RWPE1 (cell line): Measurements from ENCODE around the gene SUCO.
A peak's percentile ranks its signal among the peaks of the same experiment; 100 is the strongest.

Source experiments
- CTCF ChIA-PET: fragments of 350-600 bp; sonication (Branson Sonifier 250); formaldehyde crosslinking; extraction: SDS; loops from one replicate; lab custom pipeline; 2021; lab: Yijun Ruan, JAX
- POLR2A ChIA-PET: fragments of 400-600 bp; formaldehyde crosslinking; extraction: SDS; loops from one replicate; lab custom pipeline; 2020; ENCODE audit warnings: antibody characterized with exemption; ENCODE audit not compliant: low non-redundant PET; lab: Yijun Ruan, JAX
- DNase-seq: peaks from one replicate; pipeline ENCODE4 v3.0.0; 2012; ENCODE audit warnings: low spot score
- H3K27ac ChIP-seq: fragments of 450-650 bp; 2 replicates; pipeline ENCODE4 v1.5.1; 2017
- CTCF ChIP-seq: fragments of 450-650 bp; conservative IDR thresholded peaks from 2 replicates; pipeline ENCODE4 v1.5.1; 2017; ENCODE audit warnings: low read depth, mild to moderate bottlenecking

The SUCO gene, protein sequence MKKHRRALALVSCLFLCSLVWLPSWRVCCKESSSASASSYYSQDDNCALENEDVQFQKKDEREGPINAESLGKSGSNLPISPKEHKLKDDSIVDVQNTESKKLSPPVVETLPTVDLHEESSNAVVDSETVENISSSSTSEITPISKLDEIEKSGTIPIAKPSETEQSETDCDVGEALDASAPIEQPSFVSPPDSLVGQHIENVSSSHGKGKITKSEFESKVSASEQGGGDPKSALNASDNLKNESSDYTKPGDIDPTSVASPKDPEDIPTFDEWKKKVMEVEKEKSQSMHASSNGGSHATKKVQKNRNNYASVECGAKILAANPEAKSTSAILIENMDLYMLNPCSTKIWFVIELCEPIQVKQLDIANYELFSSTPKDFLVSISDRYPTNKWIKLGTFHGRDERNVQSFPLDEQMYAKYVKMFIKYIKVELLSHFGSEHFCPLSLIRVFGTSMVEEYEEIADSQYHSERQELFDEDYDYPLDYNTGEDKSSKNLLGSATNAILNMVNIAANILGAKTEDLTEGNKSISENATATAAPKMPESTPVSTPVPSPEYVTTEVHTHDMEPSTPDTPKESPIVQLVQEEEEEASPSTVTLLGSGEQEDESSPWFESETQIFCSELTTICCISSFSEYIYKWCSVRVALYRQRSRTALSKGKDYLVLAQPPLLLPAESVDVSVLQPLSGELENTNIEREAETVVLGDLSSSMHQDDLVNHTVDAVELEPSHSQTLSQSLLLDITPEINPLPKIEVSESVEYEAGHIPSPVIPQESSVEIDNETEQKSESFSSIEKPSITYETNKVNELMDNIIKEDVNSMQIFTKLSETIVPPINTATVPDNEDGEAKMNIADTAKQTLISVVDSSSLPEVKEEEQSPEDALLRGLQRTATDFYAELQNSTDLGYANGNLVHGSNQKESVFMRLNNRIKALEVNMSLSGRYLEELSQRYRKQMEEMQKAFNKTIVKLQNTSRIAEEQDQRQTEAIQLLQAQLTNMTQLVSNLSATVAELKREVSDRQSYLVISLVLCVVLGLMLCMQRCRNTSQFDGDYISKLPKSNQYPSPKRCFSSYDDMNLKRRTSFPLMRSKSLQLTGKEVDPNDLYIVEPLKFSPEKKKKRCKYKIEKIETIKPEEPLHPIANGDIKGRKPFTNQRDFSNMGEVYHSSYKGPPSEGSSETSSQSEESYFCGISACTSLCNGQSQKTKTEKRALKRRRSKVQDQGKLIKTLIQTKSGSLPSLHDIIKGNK (N-terminal part only)

DNA sequence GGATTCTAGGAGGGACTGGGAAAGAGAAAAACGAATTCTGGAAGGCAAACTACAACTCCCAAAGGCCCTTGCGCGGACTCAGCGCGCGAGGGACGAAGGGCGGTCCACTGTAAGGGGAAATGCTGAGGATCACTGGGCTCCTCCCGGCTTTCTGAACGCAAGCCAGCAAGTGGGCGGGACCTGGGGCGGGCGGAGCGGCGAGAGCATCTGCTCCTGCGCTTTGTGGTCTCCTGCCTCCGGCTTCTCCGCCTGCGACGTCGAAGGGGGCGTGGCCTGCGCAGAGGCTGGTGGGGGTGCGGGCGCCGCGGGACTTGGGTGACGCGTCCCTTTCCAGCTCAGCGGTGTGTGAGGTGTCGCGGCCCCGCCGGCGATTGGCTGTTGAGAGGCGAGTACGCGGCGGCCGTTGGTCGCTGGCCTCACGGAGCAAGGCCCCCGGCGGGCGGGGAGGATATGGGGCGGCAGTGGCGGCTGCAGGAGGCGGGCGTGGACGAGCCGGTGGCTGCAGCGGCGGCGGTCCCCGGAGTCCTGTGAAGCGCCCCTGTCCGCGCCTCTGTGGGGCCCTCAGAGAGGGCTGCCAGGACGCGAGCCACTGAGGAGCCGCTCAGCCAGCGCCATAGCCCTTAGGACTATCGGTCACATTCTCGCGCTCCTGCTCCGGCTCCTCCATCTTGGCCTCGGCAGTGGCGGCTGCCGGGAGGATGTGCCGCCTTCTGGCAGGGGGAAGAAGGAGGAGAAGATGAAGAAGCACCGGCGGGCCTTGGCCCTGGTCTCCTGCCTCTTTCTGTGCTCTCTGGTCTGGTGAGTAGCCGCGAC is at the start of gene SUCO:
TSS of gene SUCO (plus strand) at position 451 of the 813 bp plus-strand sequence. CDS start at position 737, 286 bp downstream.
- ChIA-PET POLR2A (interaction anchor here (0.5 to 1.1 kb wide), 3 partner anchors 79 to 1335 kb away, joined by 3 to 4 read pairs (median 4); partner anchors contain the start of genes GAS5 and ZBTB37), CTCF (no interaction called here)
- peak; percentile 99 for DNase-seq
- TF ChIP-seq CTCF: no peak
- H3K27ac ChIP-seq: peak within 1 kb of the TSS; percentile 94

DNA sequence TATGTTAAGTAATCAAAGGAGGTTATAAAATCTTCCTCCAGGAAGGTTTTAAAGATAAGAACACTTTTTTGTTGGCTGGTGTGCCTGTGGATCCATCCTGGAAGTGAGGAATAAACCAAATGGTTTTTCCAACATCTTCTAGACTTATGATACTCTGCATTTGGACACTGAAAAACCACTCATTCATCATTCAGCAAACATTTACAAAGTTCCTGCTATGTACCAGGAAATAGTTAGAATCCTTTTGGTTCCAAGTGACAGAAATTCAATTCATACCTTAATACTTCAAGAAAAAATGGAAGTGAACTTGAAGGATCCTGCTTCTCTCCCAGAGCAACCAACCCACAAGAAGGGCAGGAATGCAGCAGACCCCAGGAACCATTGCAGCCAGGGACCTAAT is 49.5 kb upstream of the SUCO start:
- CTCF ChIA-PET: no interaction called here
- no peak for TF ChIP-seq CTCF
- no peak for DNase-seq
- POLR2A ChIA-PET: no interaction called here
- H3K27ac ChIP-seq: no peak overlapping the region

DNA sequence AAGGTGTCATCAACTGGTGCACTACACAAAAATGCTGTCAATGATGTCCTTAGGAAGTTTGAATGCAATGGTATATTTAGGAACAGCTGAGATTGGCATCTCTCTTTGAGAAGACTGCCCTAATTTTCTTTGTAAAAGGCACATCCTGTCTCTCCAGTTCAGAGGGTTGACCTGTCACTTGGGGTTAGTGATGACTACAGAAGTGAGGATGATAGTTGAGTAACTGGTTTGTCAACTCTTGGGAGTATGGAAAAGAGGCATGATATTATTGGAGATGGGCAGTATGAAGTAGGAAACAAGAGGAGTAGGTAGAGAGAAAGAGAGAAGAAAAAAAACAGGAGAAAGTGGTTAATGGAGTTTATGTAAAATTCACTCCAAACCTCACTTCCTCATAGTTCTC is 48.7 kb upstream of the SUCO start:
- H3K27ac ChIP-seq: no peak overlapping the region
- TF ChIP-seq CTCF: no peak
- peak; percentile 46 for DNase-seq
- ChIA-PET POLR2A (no interaction called here), CTCF (no interaction called here)

GRCh38 chr1:172485626-172486025 is 47.3 kb upstream of the SUCO start:
- POLR2A ChIA-PET: no interaction called here
- no peak for TF ChIP-seq CTCF
- H3K27ac ChIP-seq: no peak overlapping the region
- no peak for DNase-seq
- CTCF ChIA-PET: interaction anchor here (0.7 kb wide), 1 partner anchor 233 kb away, joined by 4 read pairs; no protein-coding TSS in a partner anchor

DNA sequence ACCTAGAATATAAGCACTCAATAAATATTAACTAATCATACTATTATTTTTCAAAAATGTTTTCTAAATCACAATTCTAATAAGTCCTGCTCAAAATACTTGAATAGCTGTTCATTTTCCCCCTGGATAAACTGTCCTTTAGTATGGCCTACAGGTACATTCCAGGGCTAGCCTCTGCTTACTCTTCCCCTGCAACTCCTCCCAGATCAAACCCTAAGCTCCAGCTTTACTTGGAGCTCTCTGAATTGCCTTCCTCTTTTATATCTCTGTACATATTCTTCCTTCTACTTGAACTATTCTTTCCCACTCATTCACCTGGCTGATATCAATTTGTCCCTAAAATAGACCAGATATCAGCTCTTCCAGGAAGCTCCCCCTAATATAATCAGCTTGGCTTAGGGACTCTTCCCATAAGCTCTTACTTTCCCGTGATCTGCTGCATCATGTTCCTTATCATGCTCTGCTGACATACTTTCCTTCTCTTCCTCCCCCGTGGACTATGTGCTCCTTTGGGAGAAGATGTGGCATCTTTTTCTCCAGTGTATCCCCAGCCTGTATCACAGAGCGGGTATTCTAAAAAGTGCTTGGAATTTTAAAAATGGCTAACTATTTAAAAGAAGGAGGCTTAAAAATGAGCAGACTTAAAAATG is 46.0 kb upstream of the SUCO start:
- DNase-seq: no peak
- CTCF ChIA-PET: no interaction called here
- TF ChIP-seq CTCF: no peak
- POLR2A ChIA-PET: no interaction called here
- H3K27ac ChIP-seq: no peak overlapping the region
